AG04450 (cell line): ENCODE measurements around the gene EVX1. TPM values are rescaled to one million over a fixed set of nuclear protein-coding genes. Genes with fewer than 3 reads are reported as not detected.

Experiments
- CTCF ChIA-PET: fragments of 300-600, 350-600 bp; formaldehyde crosslinking; extraction: SDS; loops from one replicate; lab custom pipeline; 2022; ENCODE audit warnings: antibody characterized with exemption, inconsistent platforms; lab: Charles Lee
- POLR2A ChIA-PET: fragments of 350-600 bp; formaldehyde crosslinking; extraction: SDS; loops from one replicate; lab custom pipeline; 2021; ENCODE audit warnings: antibody characterized with exemption, inconsistent platforms; lab: Yijun Ruan, JAX
- DNase-seq: peaks from one replicate; pipeline ENCODE4 v3.0.0-alpha.2; 2011; ENCODE audit warnings: low read depth, low spot score
- H3K27ac ChIP-seq: one replicate; pipeline ENCODE4 v1.5.1; 2012; ENCODE audit warnings: low read depth, low read length, control low read depth
- H3K27me3 ChIP-seq: one replicate; pipeline ENCODE4 v1.6.0; 2012; ENCODE audit warnings: low read length; ENCODE audit not compliant: control insufficient read depth, insufficient read depth
- H3K4me3 ChIP-seq: 2 replicates; pipeline ENCODE4 v1.5.1; 2011; ENCODE audit warnings: mild to moderate bottlenecking, low read depth, low read length, control low read depth
- H3K9me3 ChIP-seq: 2 replicates; pipeline ENCODE4 v1.5.1; 2012; ENCODE audit warnings: low read length; ENCODE audit not compliant: control insufficient read depth, insufficient read depth
- CTCF ChIP-seq: IDR thresholded peaks from 2 replicates; pipeline ENCODE4 v1.5.1; 2011; ENCODE audit warnings: low read depth, low read length, control low read depth, inconsistent platforms
- polyA plus RNA-seq: library from polyadenylated mRNA; depleted of rRNA; stranded (reverse); fragments of >200 nt; gene quantifications from 2 replicates; pipeline ENCODE4 v1.2.3, GENCODE V29; 2011

Gene EVX1
- polyA plus RNA-seq, 1 experiment, result not detected

DNA sequence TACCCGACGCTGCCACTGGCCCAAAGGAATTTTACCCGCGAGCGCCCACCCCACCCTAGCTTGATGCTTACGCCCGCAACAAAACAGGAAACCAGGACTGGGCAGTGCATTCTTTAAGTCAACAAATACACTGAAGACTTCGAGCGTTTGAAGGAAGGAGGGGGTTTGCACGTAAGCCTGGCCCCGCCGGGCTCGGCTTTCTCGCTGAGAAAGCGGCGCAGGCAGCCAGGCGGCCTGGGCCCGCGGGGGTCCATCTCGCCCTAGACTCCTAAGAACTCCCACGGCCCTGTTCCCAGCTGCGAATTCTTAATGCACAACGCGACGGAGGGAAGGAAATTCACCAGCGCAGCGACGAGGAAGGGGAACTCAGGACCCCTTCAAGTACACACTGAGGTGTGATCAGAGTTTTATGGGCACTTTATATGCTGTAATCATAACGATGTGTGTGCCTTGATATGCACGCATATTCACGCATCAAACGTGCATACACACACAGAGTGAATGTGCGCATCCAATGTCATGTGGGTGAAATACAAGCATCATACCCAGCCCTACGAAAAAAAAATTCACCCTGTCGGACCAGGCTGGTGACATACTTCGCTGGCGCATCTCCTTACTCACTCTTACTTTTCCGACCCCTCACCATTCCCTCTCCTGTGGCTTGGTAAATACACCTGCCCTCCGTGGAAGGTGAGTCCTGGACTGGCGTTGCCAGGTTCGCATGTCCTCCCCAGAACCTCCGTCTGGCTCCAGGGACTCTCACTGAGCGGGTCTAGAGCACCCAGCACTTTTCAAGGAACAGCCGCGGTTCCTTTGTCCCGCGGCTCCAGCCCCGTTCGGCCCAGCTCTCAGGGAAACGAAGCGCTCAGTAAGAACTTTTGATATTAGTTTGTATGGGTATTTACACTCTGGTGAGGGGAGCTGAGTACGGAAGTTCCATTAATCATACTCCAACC lies 37.0 kb upstream of the EVX1 start:
- POLR2A ChIA-PET, result no interaction called here
- H3K27me3 ChIP-seq, result peaks cover 99% of the 10 kb centered on the region
- no peak for DNase-seq
- TF ChIP-seq CTCF, result no peak
- no peak overlapping the region for H3K4me3 ChIP-seq
- H3K27ac ChIP-seq, result no peak overlapping the region
- peaks cover 9% of the 10 kb centered on the region; the same call in 1 of the 2 replicates for H3K9me3 ChIP-seq
- CTCF ChIA-PET, result interaction anchor here (2.1 kb wide), 1 partner anchor 9 kb away, joined by 11 read pairs; no protein-coding TSS in a partner anchor

GRCh38 chr7:27207348-27207985 lies 35.1 kb upstream of the EVX1 start:
- no peak for TF ChIP-seq CTCF
- CTCF ChIA-PET, result interaction anchor here (0.9 to 1.4 kb wide), 6 partner anchors 11 to 1715 kb away, joined by 3 to 8 read pairs (median 4); no protein-coding TSS in a partner anchor

DNA sequence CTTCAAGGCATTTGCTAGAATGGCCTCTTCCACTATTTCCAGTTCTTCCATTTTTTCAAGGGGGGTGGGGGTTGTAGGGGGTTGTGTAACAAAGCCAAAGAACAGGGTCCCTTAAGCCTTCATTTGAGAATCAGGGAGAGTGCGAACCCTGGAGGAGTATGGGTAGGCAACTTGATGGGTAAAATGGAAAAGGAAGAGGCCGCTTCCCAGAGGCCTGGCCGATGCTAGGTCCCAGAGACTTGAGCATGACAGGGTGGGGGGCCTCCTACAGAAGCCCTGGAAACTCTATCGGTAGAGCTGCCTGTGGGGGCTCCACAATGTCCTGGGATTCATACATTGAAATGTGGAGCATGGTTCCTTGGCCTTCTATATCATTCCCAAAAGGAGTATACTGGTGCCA lies 33.6 kb upstream of the EVX1 start:
- Histone ChIP-seq H3K9me3 (peaks cover 15% of the 10 kb centered on the region; the same call in 1 of the 2 replicates), H3K27ac (no peak overlapping the region), H3K4me3 (no peak overlapping the region), H3K27me3 (peaks cover 99% of the 10 kb centered on the region)
- ChIA-PET POLR2A (no interaction called here), CTCF (interaction anchor here (0.8 to 2.7 kb wide), 12 partner anchors 11 to 811 kb away, joined by 3 to 32 read pairs (median 8); no protein-coding TSS in a partner anchor)
- no peak for TF ChIP-seq CTCF
- DNase-seq, result no peak

More at GRCh38 chr7:27207348-27207985, 35.1 kb upstream of the EVX1 start:
- POLR2A ChIA-PET, result interaction anchor here (0.9 kb wide), 1 partner anchor 11 kb away, joined by 4 read pairs; no protein-coding TSS in a partner anchor
- H3K27ac ChIP-seq, result no peak overlapping the region
- no peak for DNase-seq
- peaks cover 98% of the 10 kb centered on the region for H3K27me3 ChIP-seq
- H3K4me3 ChIP-seq, result no peak overlapping the region
- peaks cover 6% of the 10 kb centered on the region; the same call in 1 of the 2 replicates for H3K9me3 ChIP-seq

DNA sequence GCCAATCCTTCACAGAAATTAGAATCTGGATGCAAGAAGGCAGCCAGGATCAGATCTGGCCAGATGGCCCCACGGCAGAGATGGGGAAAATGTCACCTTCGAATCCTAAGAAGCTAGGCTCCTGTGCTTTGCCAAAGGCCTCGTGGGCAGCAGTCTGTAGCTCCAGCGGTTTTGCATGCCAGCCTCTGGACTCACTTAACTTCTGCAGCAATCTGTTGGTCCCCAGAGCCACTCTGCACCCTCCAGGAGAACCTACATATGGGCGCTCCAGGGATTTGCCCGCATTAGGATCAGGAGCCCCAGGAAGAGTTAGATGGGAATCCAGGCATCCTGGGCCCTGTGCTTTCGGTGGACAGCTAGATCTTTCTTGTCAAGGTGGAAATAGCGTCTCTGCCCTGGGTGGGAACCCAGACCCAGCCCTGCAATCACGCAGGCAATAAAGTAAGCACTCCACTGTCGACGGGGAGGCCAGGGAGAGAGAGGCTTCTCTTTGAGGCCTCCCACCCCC lies 32.6 kb upstream of the EVX1 start:
- ChIA-PET POLR2A (no interaction called here), CTCF (interaction anchor here (0.7 to 2.7 kb wide), 21 partner anchors 10 to 884 kb away, joined by 3 to 32 read pairs (median 6); partner anchors contain the start of gene HOXA11)
- no peak overlapping the region for H3K27ac ChIP-seq
- H3K9me3 ChIP-seq, result peaks cover 15% of the 10 kb centered on the region; the same call in 1 of the 2 replicates
- TF ChIP-seq CTCF, result no peak
- H3K4me3 ChIP-seq, result no peak overlapping the region
- peaks cover 98% of the 10 kb centered on the region for H3K27me3 ChIP-seq
- no peak for DNase-seq
